ENCODE results near the gene PDIA6.

The PDIA6 gene

GRCh38 chr2:10764896-10765295, 47.7 kb downstream of the PDIA6 start:
- TF ChIP-seq CTCF (conservative IDR thresholded peaks at IDR 0.05; ENCODE audit: low read depth, low read length) = no peak
- no peak for DNase-seq (ENCODE audit: low read depth)

GRCh38 chr2:10764096-10764785, 48.3 kb downstream of the PDIA6 start:
- no peak for DNase-seq (ENCODE audit: low read depth)
- no peak for TF ChIP-seq CTCF (conservative IDR thresholded peaks at IDR 0.05; ENCODE audit: low read depth, low read length)
- no peak overlapping the region for H3K4me3 ChIP-seq (ENCODE audit: low read depth, low read length)

More at GRCh38 chr2:10764896-10765295, 47.7 kb downstream of the PDIA6 start:
- H3K4me3 ChIP-seq (ENCODE audit: low read depth, low read length) = no peak overlapping the region

- H3K4me3 ChIP-seq (ENCODE audit: low read depth, low read length) = no peak overlapping the region
- TF ChIP-seq CTCF (conservative IDR thresholded peaks at IDR 0.05; ENCODE audit: low read depth, low read length) = no peak
- DNase-seq (ENCODE audit: low read depth) = no peak
Observed at GRCh38 chr2:10763461-10763800, 49.2 kb downstream of the PDIA6 start.

- DNase-seq (ENCODE audit: low read depth) = peak; percentile 27
- H3K4me3 ChIP-seq (ENCODE audit: low read depth, low read length) = no peak overlapping the region
- TF ChIP-seq CTCF (conservative IDR thresholded peaks at IDR 0.05; ENCODE audit: low read depth, low read length) = no peak
Observed at GRCh38 chr2:10762651-10763460, 49.7 kb downstream of the PDIA6 start.

- no peak overlapping the region for H3K4me3 ChIP-seq (ENCODE audit: low read depth, low read length)
- DNase-seq (ENCODE audit: low read depth) = no peak
- TF ChIP-seq CTCF (conservative IDR thresholded peaks at IDR 0.05; ENCODE audit: low read depth, low read length) = no peak
Observed at GRCh38 chr2:10761591-10761990, 51.0 kb downstream of the PDIA6 start.

GRCh38 chr2:10760794-10761504, 51.6 kb downstream of the PDIA6 start:
- TF ChIP-seq CTCF (conservative IDR thresholded peaks at IDR 0.05; ENCODE audit: low read depth, low read length) = no peak
- H3K4me3 ChIP-seq (ENCODE audit: low read depth, low read length) = no peak overlapping the region
- no peak for DNase-seq (ENCODE audit: low read depth)
